ENCODE measurements around the gene PRMT2.

The PRMT2 gene

DNA sequence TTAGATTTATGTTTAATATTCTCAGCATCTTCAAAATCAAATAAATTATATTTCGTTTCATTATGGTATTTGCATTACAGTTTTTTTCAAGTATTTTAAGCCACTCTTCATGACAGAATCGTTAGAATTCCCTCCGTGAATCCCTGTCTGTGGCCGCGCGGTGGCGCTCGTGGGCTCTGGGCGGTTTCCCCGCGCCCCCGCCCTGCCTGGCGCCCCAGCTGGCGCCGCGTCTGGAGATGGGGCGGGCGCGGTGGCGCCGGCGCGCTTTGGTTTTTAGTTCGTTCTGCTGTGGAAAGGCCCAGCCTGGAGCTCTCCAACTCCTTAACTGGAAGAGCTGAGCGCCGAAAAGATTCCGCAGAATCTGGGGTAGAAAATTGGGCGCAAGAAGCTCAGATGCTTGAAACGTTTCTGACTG lies 25.7 kb downstream of the PRMT2 start:
- H3K9me3 ChIP-seq: no peaks in the 10 kb centered on the region
- H3K4me3 ChIP-seq (ENCODE audit: low read depth in 1 of 2, low read length in 1 of 2): no peak overlapping the region
- TF ChIP-seq, protein P1, sequence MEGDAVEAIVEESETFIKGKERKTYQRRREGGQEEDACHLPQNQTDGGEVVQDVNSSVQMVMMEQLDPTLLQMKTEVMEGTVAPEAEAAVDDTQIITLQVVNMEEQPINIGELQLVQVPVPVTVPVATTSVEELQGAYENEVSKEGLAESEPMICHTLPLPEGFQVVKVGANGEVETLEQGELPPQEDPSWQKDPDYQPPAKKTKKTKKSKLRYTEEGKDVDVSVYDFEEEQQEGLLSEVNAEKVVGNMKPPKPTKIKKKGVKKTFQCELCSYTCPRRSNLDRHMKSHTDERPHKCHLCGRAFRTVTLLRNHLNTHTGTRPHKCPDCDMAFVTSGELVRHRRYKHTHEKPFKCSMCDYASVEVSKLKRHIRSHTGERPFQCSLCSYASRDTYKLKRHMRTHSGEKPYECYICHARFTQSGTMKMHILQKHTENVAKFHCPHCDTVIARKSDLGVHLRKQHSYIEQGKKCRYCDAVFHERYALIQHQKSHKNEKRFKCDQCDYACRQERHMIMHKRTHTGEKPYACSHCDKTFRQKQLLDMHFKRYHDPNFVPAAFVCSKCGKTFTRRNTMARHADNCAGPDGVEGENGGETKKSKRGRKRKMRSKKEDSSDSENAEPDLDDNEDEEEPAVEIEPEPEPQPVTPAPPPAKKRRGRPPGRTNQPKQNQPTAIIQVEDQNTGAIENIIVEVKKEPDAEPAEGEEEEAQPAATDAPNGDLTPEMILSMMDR (IDR thresholded peaks at IDR 0.05): no peak

DNA sequence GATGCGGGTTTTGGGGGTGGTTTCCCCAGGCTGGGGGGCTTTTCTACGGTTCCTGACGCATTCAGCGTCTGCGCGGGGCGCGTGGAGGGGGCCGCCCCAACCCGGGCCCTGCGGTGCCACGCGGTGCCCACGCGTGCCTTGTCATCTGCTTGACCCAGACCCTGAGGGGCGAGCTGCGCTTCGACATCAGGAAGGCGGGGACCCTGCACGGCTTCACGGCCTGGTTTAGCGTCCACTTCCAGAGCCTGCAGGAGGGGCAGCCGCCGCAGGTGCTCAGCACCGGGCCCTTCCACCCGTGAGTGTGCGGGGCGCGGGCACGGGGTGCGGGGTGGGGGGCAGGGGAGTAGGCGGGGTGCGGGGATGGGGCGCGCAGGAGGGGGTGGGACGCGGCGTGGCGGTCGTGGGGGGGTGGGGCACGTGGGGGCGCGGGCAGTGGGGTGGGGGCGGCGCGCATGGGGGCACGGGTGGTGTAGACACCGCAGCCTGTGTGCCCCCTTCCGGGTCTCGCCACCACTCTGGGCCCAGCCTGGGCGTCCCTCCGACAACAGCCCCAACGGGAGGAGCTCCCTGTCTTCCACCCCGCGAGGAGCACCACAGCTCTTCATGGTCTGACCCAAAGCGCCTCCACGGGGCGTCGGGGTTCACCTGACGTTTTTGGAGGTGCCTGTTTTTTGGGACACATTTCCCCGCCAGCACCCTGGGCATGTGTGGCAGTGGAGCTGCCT lies 26.3 kb downstream of the PRMT2 start:
- peaks cover 97% of the 10 kb centered on the region for H3K36me3 ChIP-seq
- TF ChIP-seq, protein P1 (IDR thresholded peaks at IDR 0.05): no peak
- no peaks in the 10 kb centered on the region for H3K4me1 ChIP-seq (ENCODE audit: control insufficient read depth in 1 of 2, insufficient read depth in 1 of 2, low read depth in 1 of 2, low read length in 1 of 2)
- H3K27ac ChIP-seq: no peak overlapping the region
- H3K27me3 ChIP-seq: peaks cover 6% of the 10 kb centered on the region
- H3K9me3 ChIP-seq: no peaks in the 10 kb centered on the region
- H3K4me3 ChIP-seq (ENCODE audit: low read depth in 1 of 2, low read length in 1 of 2): no peak overlapping the region

More for the DNA sequence above, 25.7 kb downstream of the PRMT2 start:
- no peak overlapping the region for H3K27ac ChIP-seq
- peaks cover under 1% of the 10 kb centered on the region for H3K27me3 ChIP-seq
- H3K4me1 ChIP-seq (ENCODE audit: control insufficient read depth in 1 of 2, insufficient read depth in 1 of 2, low read depth in 1 of 2, low read length in 1 of 2): no peaks in the 10 kb centered on the region
- peaks cover 96% of the 10 kb centered on the region for H3K36me3 ChIP-seq

DNA sequence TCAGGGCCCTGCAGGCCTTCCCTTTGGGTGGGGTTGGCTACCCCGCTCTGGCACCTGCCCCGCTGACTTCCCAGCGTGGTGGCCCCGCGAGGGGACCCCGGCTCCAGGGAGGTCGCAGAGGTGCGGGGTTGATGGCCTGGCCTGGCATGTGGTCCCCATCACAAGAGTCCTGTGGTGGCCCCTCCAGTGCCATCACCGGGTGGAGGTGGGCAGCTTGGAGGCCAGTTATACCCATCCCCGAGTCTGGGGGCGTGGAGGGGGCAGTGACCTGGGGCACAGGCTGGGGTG lies 26.8 kb downstream of the PRMT2 start:
- no peak overlapping the region for H3K4me3 ChIP-seq (ENCODE audit: low read depth in 1 of 2, low read length in 1 of 2)
- peaks cover 3 to 5% of the 10 kb centered on the region in 2 experiments for H3K4me1 ChIP-seq (ENCODE audit: control insufficient read depth in 1 of 2, insufficient read depth in 1 of 2, low read depth in 1 of 2, low read length in 1 of 2)
- TF ChIP-seq, protein P1 (IDR thresholded peaks at IDR 0.05): no peak
- H3K9me3 ChIP-seq: no peaks in the 10 kb centered on the region
- no peak overlapping the region for H3K27ac ChIP-seq
- H3K36me3 ChIP-seq: peaks cover 93% of the 10 kb centered on the region
- peaks cover 12% of the 10 kb centered on the region for H3K27me3 ChIP-seq

DNA sequence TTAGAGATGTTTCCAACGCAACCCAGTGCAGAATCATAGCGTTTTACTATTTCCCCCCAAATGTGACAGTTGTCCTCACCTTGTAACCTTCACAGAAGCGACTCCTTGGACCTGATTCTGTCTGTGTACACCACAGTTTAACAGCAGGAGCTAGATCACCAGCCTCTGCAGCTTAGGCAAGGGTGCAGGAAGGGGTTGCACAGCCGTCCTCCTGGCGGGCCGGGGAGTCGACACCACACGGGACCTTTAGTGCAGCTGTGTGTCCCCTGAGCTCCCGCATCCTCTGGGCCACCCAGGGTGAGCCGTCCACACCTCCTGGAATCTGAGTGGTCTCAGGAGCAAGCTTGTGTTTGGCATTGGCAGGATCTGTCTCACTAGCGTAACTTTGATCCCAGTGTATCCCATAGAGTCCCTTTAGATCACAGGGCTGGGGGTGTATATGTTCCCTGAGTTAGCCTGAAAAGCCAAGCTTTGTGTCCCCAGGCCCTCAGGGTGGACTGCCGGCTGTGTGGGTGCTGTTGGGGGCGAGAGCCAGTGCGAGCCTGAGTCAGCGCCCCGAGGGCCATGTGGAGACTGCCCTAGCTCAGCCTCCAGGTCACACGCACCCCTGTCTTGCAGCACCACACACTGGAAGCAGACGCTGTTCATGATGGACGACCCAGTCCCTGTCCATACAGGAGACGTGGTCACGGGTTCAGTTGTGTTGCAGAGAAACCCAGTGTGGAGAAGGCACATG lies 27.5 kb downstream of the PRMT2 start:
- peaks cover 8 to 11% of the 10 kb centered on the region in 2 experiments for H3K4me1 ChIP-seq (ENCODE audit: control insufficient read depth in 1 of 2, insufficient read depth in 1 of 2, low read depth in 1 of 2, low read length in 1 of 2)
- peaks cover 18% of the 10 kb centered on the region for H3K27me3 ChIP-seq
- no peaks in the 10 kb centered on the region for H3K9me3 ChIP-seq
- TF ChIP-seq, protein P1 (IDR thresholded peaks at IDR 0.05): no peak
- H3K27ac ChIP-seq: no peak overlapping the region
- no peak overlapping the region for H3K4me3 ChIP-seq (ENCODE audit: low read depth in 1 of 2, low read length in 1 of 2)
- H3K36me3 ChIP-seq: peaks cover 87% of the 10 kb centered on the region

DNA sequence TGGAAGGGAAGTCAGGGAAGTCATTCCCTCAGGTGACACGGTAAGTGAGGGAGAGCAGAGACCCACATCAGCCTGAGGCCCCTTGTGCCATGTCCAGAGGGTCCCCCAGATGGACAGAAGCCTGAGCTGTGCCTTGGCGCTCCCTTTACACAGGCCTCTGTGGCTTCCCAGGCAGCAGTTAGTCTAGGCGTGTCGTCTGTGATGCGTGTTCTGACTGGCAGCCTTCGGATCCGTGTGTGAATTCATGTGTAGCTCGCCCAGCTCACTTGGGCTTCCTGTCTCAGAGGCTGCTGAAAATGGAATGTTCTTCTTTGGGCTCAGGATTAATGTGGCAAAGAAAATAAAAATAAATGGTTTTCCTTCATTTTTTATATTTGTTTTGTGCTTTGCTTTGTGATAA lies 28.3 kb downstream of the PRMT2 start:
- TF ChIP-seq, protein P1 (IDR thresholded peaks at IDR 0.05): no peak
- Histone ChIP-seq H3K4me1 (ENCODE audit: control insufficient read depth in 1 of 2, insufficient read depth in 1 of 2, low read depth in 1 of 2, low read length in 1 of 2) (peaks cover 10 to 15% of the 10 kb centered on the region in 2 experiments), H3K27me3 (peaks cover 26% of the 10 kb centered on the region), H3K9me3 (no peaks in the 10 kb centered on the region), H3K27ac (no peak overlapping the region), H3K4me3 (ENCODE audit: low read depth in 1 of 2, low read length in 1 of 2) (no peak overlapping the region), H3K36me3 (peaks cover 78% of the 10 kb centered on the region)
